ENCODE measurements around the gene PCDH19. TPM values are rescaled to one million over a fixed set of nuclear protein-coding genes. Genes with fewer than 3 reads are reported as not detected.

PCDH19 gene
- total RNA-seq, 1 donor from 2014 or later, result not detected

DNA sequence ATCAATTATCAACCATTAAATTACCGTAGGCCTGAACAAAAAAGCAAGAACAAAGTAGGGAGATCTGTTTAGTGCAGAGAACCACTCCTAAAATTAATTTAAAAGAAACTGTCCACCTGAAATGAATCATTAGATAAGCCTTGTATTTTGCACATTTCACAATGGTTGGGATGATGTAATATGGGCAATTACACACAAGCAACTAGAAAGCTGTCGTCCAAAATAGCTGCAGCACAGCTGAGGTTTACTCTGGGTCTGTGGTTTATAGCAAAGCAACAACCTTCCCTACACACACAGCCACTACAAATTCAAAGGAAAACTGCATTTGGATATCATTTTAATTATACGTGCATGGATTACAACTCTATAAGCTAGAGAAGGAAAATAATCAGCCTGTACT is 28.5 kb downstream of the PCDH19 start:
- intact Hi-C loops (cut with micrococcal nuclease), result no loop called here
- POLR2A ChIA-PET, result no interaction called here
- TF ChIP-seq, protein P1, sequence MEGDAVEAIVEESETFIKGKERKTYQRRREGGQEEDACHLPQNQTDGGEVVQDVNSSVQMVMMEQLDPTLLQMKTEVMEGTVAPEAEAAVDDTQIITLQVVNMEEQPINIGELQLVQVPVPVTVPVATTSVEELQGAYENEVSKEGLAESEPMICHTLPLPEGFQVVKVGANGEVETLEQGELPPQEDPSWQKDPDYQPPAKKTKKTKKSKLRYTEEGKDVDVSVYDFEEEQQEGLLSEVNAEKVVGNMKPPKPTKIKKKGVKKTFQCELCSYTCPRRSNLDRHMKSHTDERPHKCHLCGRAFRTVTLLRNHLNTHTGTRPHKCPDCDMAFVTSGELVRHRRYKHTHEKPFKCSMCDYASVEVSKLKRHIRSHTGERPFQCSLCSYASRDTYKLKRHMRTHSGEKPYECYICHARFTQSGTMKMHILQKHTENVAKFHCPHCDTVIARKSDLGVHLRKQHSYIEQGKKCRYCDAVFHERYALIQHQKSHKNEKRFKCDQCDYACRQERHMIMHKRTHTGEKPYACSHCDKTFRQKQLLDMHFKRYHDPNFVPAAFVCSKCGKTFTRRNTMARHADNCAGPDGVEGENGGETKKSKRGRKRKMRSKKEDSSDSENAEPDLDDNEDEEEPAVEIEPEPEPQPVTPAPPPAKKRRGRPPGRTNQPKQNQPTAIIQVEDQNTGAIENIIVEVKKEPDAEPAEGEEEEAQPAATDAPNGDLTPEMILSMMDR (IDR thresholded peaks at IDR 0.05), result no peak

DNA sequence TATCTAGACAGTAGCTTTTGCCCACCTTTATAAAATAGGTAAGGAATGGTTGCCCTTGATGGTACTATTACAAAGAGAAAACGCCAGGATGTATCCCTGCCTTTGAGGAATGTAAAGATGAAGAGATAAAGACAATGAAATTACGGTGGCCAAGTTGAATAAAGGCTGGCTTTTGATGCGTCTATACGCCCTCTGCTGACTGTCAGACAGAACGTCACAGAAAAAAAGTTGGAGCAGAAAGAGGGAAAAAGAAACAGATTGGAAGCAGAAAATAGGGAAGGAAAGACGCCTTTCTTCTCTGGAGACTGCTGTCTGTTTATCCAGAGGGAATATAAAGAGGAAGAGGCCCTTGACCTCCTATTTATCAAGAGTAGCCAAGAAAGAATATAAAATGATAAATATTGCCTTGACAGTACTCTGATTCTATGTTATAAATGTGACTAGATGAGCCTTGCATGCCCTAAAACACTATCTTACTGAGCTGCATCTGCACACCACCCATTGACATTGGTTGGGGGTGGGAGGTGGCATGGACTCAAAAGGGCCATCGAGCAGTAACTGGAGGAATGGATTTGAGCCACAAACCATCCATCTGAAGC is 30.6 kb downstream of the PCDH19 start:
- ChIA-PET POLR2A (no interaction called here), CTCF (no interaction called here)
- H3K4me1 Mint-ChIP-seq, result peaks cover 2% of the 10 kb centered on the region
- H3K9me3 Mint-ChIP-seq, result no peaks in the 10 kb centered on the region
- ATAC-seq (ENCODE audit: low read depth) (no peak), DNase-seq (no peak)
- intact Hi-C loops (cut with micrococcal nuclease), result no loop called here
- no peaks in the 10 kb centered on the region for H3K27me3 Mint-ChIP-seq
- TF ChIP-seq, protein P1 (IDR thresholded peaks at IDR 0.05), result no peak
- no peaks in the 10 kb centered on the region for H3K36me3 Mint-ChIP-seq (ENCODE audit: low read depth)
- H3K4me3 Mint-ChIP-seq, result no peak overlapping the region
- no peak overlapping the region for H3K27ac Mint-ChIP-seq

More for the DNA sequence above, 28.5 kb downstream of the PCDH19 start:
- Mint-ChIP-seq H3K4me1 (peaks cover 2% of the 10 kb centered on the region), H3K36me3 (ENCODE audit: low read depth) (no peaks in the 10 kb centered on the region), H3K27me3 (no peaks in the 10 kb centered on the region), H3K4me3 (no peak overlapping the region), H3K27ac (no peak overlapping the region), H3K9me3 (no peaks in the 10 kb centered on the region)
- no peak for ATAC-seq (ENCODE audit: low read depth)
- CTCF ChIA-PET, result no interaction called here
- DNase-seq, result no peak

DNA sequence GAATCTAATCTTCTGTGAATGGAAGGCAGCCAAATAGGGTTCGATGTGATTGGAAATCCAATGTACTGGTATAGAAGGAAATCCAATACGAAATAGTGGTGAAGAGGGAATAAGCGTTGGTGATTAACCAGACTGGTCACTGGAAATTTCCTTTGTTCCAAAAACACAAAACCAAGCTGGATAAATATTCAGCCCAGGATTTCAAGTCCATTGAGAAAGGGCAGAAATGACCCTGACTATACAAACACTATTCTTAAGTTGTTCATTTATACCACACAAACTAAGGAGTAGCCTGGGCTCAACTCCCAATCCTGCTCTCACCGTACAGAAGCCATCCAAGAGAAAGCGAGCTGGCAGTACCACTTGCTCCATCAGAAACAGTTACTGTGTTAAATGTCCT is 32.2 kb downstream of the PCDH19 start:
- ATAC-seq (ENCODE audit: low read depth) (no peak), DNase-seq (no peak)
- Mint-ChIP-seq H3K36me3 (ENCODE audit: low read depth) (no peaks in the 10 kb centered on the region), H3K9me3 (no peaks in the 10 kb centered on the region), H3K4me3 (no peak overlapping the region), H3K4me1 (peaks cover 2% of the 10 kb centered on the region), H3K27me3 (no peaks in the 10 kb centered on the region), H3K27ac (no peak overlapping the region)
- TF ChIP-seq, protein P1 (IDR thresholded peaks at IDR 0.05), result no peak
- CTCF ChIA-PET, result no interaction called here
- POLR2A ChIA-PET, result no interaction called here
- intact Hi-C loops (cut with micrococcal nuclease), result no loop called here

DNA sequence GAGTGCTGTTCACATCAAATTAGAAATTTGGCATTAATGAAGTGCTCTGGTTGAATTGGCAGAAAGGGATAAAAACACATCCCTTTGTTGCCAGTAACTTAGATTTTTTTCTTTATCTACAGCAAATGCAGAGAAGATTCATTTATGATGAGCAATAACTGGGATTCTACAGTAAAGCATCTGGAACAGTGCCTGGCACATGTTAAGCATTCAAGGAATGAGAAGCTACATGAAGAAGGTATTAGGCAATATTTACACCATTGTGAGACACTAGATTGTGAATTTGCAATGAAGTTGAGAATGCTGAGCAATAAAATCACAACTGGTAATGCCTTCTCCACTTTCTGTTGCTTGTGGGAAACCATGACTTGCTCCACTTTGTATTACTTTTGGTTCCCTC is 33.5 kb downstream of the PCDH19 start:
- ChIA-PET CTCF (no interaction called here), POLR2A (no interaction called here)
- no peak overlapping the region for H3K4me3 Mint-ChIP-seq
- no peaks in the 10 kb centered on the region for H3K9me3 Mint-ChIP-seq
- H3K27ac Mint-ChIP-seq, result no peak overlapping the region
- no peak for DNase-seq
- intact Hi-C loops (cut with micrococcal nuclease), result no loop called here
- no peak for ATAC-seq (ENCODE audit: low read depth)
- no peaks in the 10 kb centered on the region for H3K27me3 Mint-ChIP-seq
- TF ChIP-seq, protein P1 (IDR thresholded peaks at IDR 0.05), result no peak
- no peaks in the 10 kb centered on the region for H3K36me3 Mint-ChIP-seq (ENCODE audit: low read depth)
- H3K4me1 Mint-ChIP-seq, result peaks cover 2% of the 10 kb centered on the region

DNA sequence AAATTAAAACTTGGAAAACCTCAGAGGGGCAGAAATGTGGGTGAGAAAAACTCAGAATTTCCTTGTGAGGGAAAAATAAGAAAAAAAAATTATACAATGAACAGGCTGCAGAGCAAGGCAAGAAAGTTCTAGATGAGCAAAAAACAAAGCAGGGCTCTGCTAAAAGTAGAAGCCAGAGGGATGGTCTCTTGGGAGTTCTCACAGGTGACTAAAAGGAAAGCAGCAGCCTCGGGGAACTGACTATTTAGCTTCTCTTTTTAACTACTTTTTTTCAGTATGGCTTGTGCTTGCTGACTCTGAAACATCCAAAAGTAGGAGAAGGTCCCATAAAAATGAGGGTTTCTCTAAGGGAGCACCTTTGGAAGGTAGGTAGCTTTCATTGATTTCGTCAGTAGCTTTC is 36.4 kb downstream of the PCDH19 start:
- TF ChIP-seq, protein P1 (IDR thresholded peaks at IDR 0.05), result no peak
- Mint-ChIP-seq H3K36me3 (ENCODE audit: low read depth) (no peaks in the 10 kb centered on the region), H3K4me1 (no peaks in the 10 kb centered on the region), H3K9me3 (no peaks in the 10 kb centered on the region), H3K27ac (no peak overlapping the region), H3K4me3 (no peak overlapping the region), H3K27me3 (no peaks in the 10 kb centered on the region)
- DNase-seq, result no peak
- no peak for ATAC-seq (ENCODE audit: low read depth)
- intact Hi-C loops (cut with micrococcal nuclease), result no loop called here
- ChIA-PET POLR2A (no interaction called here), CTCF (no interaction called here)
